SIG-M5 treated with dmso at 0.1 percent for 504 hours (cell line): ENCODE measurements around the gene KRTAP10-5.
"Not testable (repeated sequence)": the region's sequence is repeated elsewhere in the genome, so short reads cannot be mapped to it uniquely, and the experiment has no call there.

Experiments used
- DNase-seq: peaks from one replicate; lab custom pipeline; 2025; ENCODE audit not compliant: unreplicated experiment; lab: John Stamatoyannopoulos, UW

KRTAP10-5 gene

GRCh38 chr21:44611551-44611950 lies 31.1 kb upstream of the KRTAP10-5 start:
- DNase-seq: no peak

- not testable (repeated sequence) for DNase-seq
Observed at GRCh38 chr21:44610157-44610843, 29.9 kb upstream of the KRTAP10-5 start.

GRCh38 chr21:44609193-44609592 lies 28.8 kb upstream of the KRTAP10-5 start:
- DNase-seq: no peak

- no peak for DNase-seq
Observed at GRCh38 chr21:44606495-44606894, 26.1 kb upstream of the KRTAP10-5 start.

- DNase-seq: no peak
Observed at GRCh38 chr21:44603911-44604310, 23.5 kb upstream of the KRTAP10-5 start.

- no peak for DNase-seq
Observed at GRCh38 chr21:44603109-44603875, 22.9 kb upstream of the KRTAP10-5 start.

- no peak for DNase-seq
Observed at GRCh38 chr21:44602463-44602850, 22.1 kb upstream of the KRTAP10-5 start.

GRCh38 chr21:44601596-44602462 lies 21.4 kb upstream of the KRTAP10-5 start:
- no peak for DNase-seq

- not testable (repeated sequence) for DNase-seq
Observed at GRCh38 chr21:44601091-44601490, 20.7 kb upstream of the KRTAP10-5 start.

GRCh38 chr21:44600118-44600978 lies 19.9 kb upstream of the KRTAP10-5 start, which contains the start of gene KRTAP10-7:
Gene KRTAP10-7, plus strand, starts transcription at chr21:44600597. Its CDS starts 25 bp downstream, at chr21:44600622.
- DNase-seq: not testable (repeated sequence)

- DNase-seq: no peak
Observed at GRCh38 chr21:44599264-44600029, 19.0 kb upstream of the KRTAP10-5 start.

- no peak for DNase-seq
Observed at GRCh38 chr21:44598061-44598460, 17.7 kb upstream of the KRTAP10-5 start.

GRCh38 chr21:44596068-44596725 lies 15.8 kb upstream of the KRTAP10-5 start:
- no peak for DNase-seq

GRCh38 chr21:44595524-44595923 lies 15.1 kb upstream of the KRTAP10-5 start:
- no peak for DNase-seq

GRCh38 chr21:44594406-44594916 lies 14.1 kb upstream of the KRTAP10-5 start:
- no peak for DNase-seq

- no peak for DNase-seq
Observed at GRCh38 chr21:44593598-44594405, 13.4 kb upstream of the KRTAP10-5 start.

GRCh38 chr21:44592446-44593311 lies 12.3 kb upstream of the KRTAP10-5 start, which contains the start of gene KRTAP10-6:
Gene KRTAP10-6, minus strand, starts transcription at chr21:44592505. Its CDS starts 21 bp downstream, at chr21:44592484.
- DNase-seq: no peak
